HL-60 (cell line): ENCODE measurements around the gene NPIPB9.
"Not testable (repeated sequence)": the region's sequence is repeated elsewhere in the genome, so short reads cannot be mapped to it uniquely, and the experiment has no call there.

ENCODE experiments used
- POLR2AphosphoS5 ChIP-seq: IDR thresholded peaks from 2 replicates; pipeline ENCODE4 v1.6.1; 2012; ENCODE audit warnings: low read depth
- SPI1 ChIP-seq: IDR thresholded peaks from 2 replicates; pipeline ENCODE4 v1.6.1; 2012; ENCODE audit warnings: low read depth, mild to moderate bottlenecking, borderline replicate concordance
- TF ChIP-seq, protein P1 (sequence below): IDR thresholded peaks from 2 replicates; pipeline ENCODE4 v1.6.1; 2012; ENCODE audit warnings: low read depth; ENCODE audit not compliant: insufficient replicate concordance
- TF ChIP-seq, protein P2 (sequence below): IDR thresholded peaks from one replicate; pipeline ENCODE4 v1.5.1; 2011; ENCODE audit warnings: low read length, control low read depth, inconsistent platforms; ENCODE audit not compliant: insufficient read depth

DNA sequence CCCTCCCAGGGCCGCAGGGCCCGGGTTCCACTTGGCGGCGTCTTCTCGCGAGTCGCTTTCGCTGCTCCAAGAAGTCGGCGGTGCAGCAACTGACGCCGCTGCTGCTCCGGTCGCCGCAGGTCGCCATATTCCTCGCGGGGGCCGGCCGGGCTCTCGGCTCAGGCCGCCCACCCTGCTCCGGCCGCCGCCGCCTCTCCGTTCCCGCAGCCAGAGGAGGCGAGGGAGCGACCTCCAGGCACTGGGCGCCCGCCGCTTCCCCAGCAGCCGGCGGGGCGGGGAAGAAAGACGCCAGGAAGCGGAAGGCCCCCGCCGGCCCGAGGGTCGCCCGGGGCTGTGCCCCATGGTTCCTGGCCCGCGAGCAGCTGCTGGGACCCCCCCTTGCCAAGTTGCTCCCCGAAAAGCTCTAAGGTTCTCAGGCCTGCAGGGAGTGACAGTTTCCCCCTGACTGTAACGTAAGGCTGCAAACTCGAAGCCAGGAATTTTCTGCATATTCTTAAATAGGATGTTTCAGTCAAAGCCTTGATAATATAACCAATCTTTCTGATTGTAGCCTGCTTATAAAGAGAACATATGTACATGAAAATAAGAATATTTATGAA is 1.0 kb upstream of the NPIPB9 start:
- TF ChIP-seq, protein P1, sequence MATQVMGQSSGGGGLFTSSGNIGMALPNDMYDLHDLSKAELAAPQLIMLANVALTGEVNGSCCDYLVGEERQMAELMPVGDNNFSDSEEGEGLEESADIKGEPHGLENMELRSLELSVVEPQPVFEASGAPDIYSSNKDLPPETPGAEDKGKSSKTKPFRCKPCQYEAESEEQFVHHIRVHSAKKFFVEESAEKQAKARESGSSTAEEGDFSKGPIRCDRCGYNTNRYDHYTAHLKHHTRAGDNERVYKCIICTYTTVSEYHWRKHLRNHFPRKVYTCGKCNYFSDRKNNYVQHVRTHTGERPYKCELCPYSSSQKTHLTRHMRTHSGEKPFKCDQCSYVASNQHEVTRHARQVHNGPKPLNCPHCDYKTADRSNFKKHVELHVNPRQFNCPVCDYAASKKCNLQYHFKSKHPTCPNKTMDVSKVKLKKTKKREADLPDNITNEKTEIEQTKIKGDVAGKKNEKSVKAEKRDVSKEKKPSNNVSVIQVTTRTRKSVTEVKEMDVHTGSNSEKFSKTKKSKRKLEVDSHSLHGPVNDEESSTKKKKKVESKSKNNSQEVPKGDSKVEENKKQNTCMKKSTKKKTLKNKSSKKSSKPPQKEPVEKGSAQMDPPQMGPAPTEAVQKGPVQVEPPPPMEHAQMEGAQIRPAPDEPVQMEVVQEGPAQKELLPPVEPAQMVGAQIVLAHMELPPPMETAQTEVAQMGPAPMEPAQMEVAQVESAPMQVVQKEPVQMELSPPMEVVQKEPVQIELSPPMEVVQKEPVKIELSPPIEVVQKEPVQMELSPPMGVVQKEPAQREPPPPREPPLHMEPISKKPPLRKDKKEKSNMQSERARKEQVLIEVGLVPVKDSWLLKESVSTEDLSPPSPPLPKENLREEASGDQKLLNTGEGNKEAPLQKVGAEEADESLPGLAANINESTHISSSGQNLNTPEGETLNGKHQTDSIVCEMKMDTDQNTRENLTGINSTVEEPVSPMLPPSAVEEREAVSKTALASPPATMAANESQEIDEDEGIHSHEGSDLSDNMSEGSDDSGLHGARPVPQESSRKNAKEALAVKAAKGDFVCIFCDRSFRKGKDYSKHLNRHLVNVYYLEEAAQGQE: not testable (repeated sequence)
- TF ChIP-seq, protein P2, sequence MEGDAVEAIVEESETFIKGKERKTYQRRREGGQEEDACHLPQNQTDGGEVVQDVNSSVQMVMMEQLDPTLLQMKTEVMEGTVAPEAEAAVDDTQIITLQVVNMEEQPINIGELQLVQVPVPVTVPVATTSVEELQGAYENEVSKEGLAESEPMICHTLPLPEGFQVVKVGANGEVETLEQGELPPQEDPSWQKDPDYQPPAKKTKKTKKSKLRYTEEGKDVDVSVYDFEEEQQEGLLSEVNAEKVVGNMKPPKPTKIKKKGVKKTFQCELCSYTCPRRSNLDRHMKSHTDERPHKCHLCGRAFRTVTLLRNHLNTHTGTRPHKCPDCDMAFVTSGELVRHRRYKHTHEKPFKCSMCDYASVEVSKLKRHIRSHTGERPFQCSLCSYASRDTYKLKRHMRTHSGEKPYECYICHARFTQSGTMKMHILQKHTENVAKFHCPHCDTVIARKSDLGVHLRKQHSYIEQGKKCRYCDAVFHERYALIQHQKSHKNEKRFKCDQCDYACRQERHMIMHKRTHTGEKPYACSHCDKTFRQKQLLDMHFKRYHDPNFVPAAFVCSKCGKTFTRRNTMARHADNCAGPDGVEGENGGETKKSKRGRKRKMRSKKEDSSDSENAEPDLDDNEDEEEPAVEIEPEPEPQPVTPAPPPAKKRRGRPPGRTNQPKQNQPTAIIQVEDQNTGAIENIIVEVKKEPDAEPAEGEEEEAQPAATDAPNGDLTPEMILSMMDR: not testable (repeated sequence)
- TF ChIP-seq SPI1, POLR2AphosphoS5: not testable (repeated sequence)
